Psoas muscle (tissue), 8 donors: ENCODE results near the gene POU3F3. TPM values are rescaled to one million over a fixed set of nuclear protein-coding genes. Genes with fewer than 3 reads are reported as not detected.

Experiments
- ATAC-seq, 4 donors: fragments of 200-7000 bp; cut with Tn5 transposase; one replicate each; pipeline ENCODE4 v1.9.1; 2020; ENCODE audit warnings: moderate library complexity in 3 of 4, mild to moderate bottlenecking in 2 of 4
- DNase-seq, 2 donors: peaks; one replicate each; pipeline ENCODE4 v3.0.0-alpha.2; 2020
- H3K27ac ChIP-seq: fragments of 200-600 bp; one replicate; pipeline ENCODE4 v1.8.0; 2022
- H3K27me3 ChIP-seq, 3 donors: fragments of 200-600 bp in 1 of 3; one replicate each; pipeline versions ENCODE4 v1.6.1 to v1.8.0; 2013 to 2022; ENCODE audit warnings: low read length in 2 of 3, mild to moderate bottlenecking in 2 of 3, moderate library complexity in 1 of 3; ENCODE audit not compliant: insufficient read depth in 3 of 3
- H3K36me3 ChIP-seq, 2 donors: fragments of 200-600 bp in 1 of 2; one replicate each; pipeline versions ENCODE4 v1.6.1 to v1.8.0; 2013 to 2022; ENCODE audit warnings: low read depth in 1 of 2, mild to moderate bottlenecking in 1 of 2, moderate library complexity in 1 of 2; ENCODE audit not compliant: insufficient read depth in 1 of 2
- H3K4me1 ChIP-seq: fragments of 200-600 bp; one replicate; pipeline ENCODE4 v1.8.0; 2022
- H3K4me3 ChIP-seq: fragments of 200-600 bp; one replicate; pipeline ENCODE4 v1.8.0; 2022; ENCODE audit warnings: mild to moderate bottlenecking
- H3K9me3 ChIP-seq: fragments of 200-600 bp; one replicate; pipeline ENCODE4 v1.8.0; 2022
- WGBS, 3 donors: extraction: QIAGEN DNeasy Blood & Tissue Kit; methylation state at CpG; one replicate each; pipeline versions ENCODE4 v1.1.6 to v1.1.7; 2013; 5-methylcytosine and 5-hydroxymethylcytosine counted together
- intact Hi-C, 2 donors: fragments of 100-400 bp; cut with DNase I; formaldehyde crosslinking; loops; one replicate each; pipeline versions ENCODE4 v1.11.0 to v1.14.2; 2022
- polyA plus RNA-seq, 3 donors: library from polyadenylated mRNA; stranded (reverse); fragments of 200-250 nt; gene quantifications; one replicate each; pipeline ENCODE4 v1.2.3, GENCODE V29; 2013
- total RNA-seq, 4 donors: library from RNA; stranded (reverse); fragmentation: NEBNext Ultra II Directional in 2 of 4; extraction: Animal tissue kit (Norgen Biotek cat#: 25700) in 2 of 4; gene quantifications; one replicate each; pipeline versions ENCODE4 v1.2.1 to v1.2.4, GENCODE V29; 2021 to 2023
- TF ChIP-seq, protein P1 (sequence below): fragments of 200-600 bp; IDR thresholded peaks from one replicate; pipeline ENCODE4 v1.8.0; 2022; ENCODE audit warnings: antibody characterized with exemption
- donor health status: healthy with polysubstance abuse.
- donor health status: DM: no; HTN: no; CAD: no; lungs with moderate emphysema.
- donor health status: Bipolar disorder and iron deficiency.
- donor health status: healthy.
- donor health status: DM: yes; HTN: yes; CAD: no.
- donor health status: DM: no; HTN: no; CAD: no.
- donor health status: DM: no; HTN: no; CAD: no.
- donor health status: DM: yes; HTN: yes; CAD: no.

The POU3F3 gene
- total and polyA plus RNA-seq, 7 donors, result 0.01 TPM; not detected in 6

GRCh38 chr2:104818264-104818663 lies 35.7 kb upstream of the POU3F3 start:
- no peak for DNase-seq
- WGBS, 3 donors, result 52 to 69% (median 60%) methylated on average over 6 of the region's 6 CpGs
- TF ChIP-seq, protein P1, sequence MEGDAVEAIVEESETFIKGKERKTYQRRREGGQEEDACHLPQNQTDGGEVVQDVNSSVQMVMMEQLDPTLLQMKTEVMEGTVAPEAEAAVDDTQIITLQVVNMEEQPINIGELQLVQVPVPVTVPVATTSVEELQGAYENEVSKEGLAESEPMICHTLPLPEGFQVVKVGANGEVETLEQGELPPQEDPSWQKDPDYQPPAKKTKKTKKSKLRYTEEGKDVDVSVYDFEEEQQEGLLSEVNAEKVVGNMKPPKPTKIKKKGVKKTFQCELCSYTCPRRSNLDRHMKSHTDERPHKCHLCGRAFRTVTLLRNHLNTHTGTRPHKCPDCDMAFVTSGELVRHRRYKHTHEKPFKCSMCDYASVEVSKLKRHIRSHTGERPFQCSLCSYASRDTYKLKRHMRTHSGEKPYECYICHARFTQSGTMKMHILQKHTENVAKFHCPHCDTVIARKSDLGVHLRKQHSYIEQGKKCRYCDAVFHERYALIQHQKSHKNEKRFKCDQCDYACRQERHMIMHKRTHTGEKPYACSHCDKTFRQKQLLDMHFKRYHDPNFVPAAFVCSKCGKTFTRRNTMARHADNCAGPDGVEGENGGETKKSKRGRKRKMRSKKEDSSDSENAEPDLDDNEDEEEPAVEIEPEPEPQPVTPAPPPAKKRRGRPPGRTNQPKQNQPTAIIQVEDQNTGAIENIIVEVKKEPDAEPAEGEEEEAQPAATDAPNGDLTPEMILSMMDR, result no peak
- ATAC-seq, result no peak
- Histone ChIP-seq H3K4me3 (no peak overlapping the region), H3K27me3 (peaks cover 0 to 3% (median 0%) of the 10 kb centered on the region in 3 donors), H3K4me1 (no peaks in the 10 kb centered on the region), H3K9me3 (no peaks in the 10 kb centered on the region), H3K36me3 (no peaks in the 10 kb centered on the region), H3K27ac (no peak overlapping the region)
- intact Hi-C loops, result no loop called here

- Histone ChIP-seq H3K27ac (no peak overlapping the region), H3K4me3 (no peak overlapping the region), H3K9me3 (no peaks in the 10 kb centered on the region), H3K4me1 (no peaks in the 10 kb centered on the region), H3K36me3 (no peaks in the 10 kb centered on the region), H3K27me3 (peaks cover 0 to 3% (median 0%) of the 10 kb centered on the region in 3 donors)
- TF ChIP-seq, protein P1, result no peak
- intact Hi-C loops, result no loop called here
- ATAC-seq (no peak), DNase-seq (no peak)
- whole genome bisulfite sequencing, 3 donors, result 67 to 78% (median 71%) methylated on average over 3 of the region's 3 CpGs
Measured at GRCh38 chr2:104820126-104820525, 33.8 kb upstream of the POU3F3 start.

GRCh38 chr2:104825124-104825865 lies 28.6 kb upstream of the POU3F3 start:
- DNase-seq (no peak), ATAC-seq (no peak)
- H3K27me3 ChIP-seq, result peaks cover 0 to 4% (median 0%) of the 10 kb centered on the region in 3 donors
- intact Hi-C loops, result no loop called here
- H3K4me3 ChIP-seq, result no peak overlapping the region
- WGBS, 3 donors, result 63 to 76% (median 68%) methylated on average over 3 of the region's 3 CpGs
- no peak overlapping the region for H3K27ac ChIP-seq
- TF ChIP-seq, protein P1, result no peak
- no peaks in the 10 kb centered on the region for H3K36me3 ChIP-seq
- H3K9me3 ChIP-seq, result no peaks in the 10 kb centered on the region
- H3K4me1 ChIP-seq, result no peaks in the 10 kb centered on the region

- Histone ChIP-seq H3K9me3 (no peaks in the 10 kb centered on the region), H3K36me3 (no peaks in the 10 kb centered on the region), H3K4me3 (no peak overlapping the region), H3K27ac (no peak overlapping the region), H3K27me3 (peaks cover 0 to 4% (median 0%) of the 10 kb centered on the region in 3 donors), H3K4me1 (no peaks in the 10 kb centered on the region)
- intact Hi-C loops, result no loop called here
- TF ChIP-seq, protein P1, result no peak
- DNase-seq (no peak), ATAC-seq (no peak)
- WGBS, 3 donors, result 40 to 47% (median 47%) methylated on average over 2 of the region's 2 CpGs
Measured at GRCh38 chr2:104826016-104826415, 27.9 kb upstream of the POU3F3 start.
